HG02798 (cell line): ENCODE results near the gene TMEM117.
"Not testable (repeated sequence)": the region's sequence is repeated elsewhere in the genome, so short reads cannot be mapped to it uniquely, and the experiment has no call there.

Experiments used
- ATAC-seq: cut with Tn5 transposase; IDR thresholded peaks from one replicate; pipeline ENCODE4 v1.9.1; 2021; ENCODE audit warnings: mild to moderate bottlenecking; ENCODE audit not compliant: unreplicated experiment, poor library complexity

TMEM117 gene

DNA sequence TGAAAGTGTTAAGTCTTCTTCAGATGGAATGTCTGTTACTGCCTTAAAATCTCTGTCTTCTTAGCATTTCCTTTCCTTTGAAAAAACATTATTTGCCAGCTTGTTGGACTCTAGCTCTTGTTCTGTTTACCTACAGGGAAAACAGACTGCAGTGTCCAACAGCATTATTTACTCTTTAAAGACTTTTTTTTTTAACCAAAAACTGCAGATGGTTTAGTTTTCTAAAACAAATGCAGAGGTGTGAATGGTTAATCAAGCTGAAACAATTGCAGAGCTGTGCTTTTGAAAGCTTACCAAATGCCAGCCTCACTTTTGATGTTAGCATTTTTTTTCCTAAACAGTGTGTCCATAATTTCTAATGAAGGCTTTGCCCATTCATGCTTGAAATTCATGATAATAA lies 323.3 kb downstream of the TMEM117 start:
- no peak for ATAC-seq

- ATAC-seq = no peak
These were observed 324.0 kb downstream of the TMEM117 start for GRCh38 chr12:44159862-44160261.

GRCh38 chr12:44162961-44163360 lies 327.1 kb downstream of the TMEM117 start:
- no peak for ATAC-seq

GRCh38 chr12:44174053-44174452 lies 338.2 kb downstream of the TMEM117 start:
- ATAC-seq = no peak

DNA sequence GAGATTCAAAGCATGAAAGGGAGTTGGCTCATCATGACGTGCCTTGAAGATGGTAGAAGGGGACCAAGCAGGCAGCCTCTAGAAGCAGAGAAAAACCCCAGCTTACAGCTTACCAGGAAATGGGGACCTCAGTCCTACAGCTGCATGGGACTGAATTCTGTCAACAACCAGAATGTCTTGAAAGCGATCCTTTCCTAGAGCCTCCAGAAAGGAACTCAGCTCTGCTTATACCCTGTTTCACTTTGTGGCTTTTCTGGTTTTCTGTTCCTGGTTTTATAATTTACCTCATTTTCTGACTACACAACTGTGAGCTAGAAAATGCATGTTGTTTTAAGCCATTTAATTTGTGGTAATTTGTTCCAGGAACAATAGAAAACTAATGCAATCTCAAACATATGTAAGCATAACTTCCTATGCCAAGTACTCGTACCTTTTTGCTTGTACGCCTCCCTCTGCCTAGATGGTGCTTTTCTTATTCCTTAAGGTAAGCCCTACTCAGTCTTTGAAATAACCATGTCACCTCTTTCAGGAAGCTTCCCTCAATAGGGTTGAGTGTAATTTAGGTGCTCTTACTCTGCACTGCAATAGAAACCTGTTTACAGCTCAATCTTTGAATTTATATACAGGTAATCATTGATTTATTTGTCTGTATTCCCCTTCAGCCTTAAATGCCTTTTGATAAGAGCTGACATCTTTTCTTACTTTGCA lies 348.8 kb downstream of the TMEM117 start:
- peak; percentile 84 for ATAC-seq

GRCh38 chr12:44193281-44193680 lies 357.4 kb downstream of the TMEM117 start:
- peak; percentile 94 for ATAC-seq

GRCh38 chr12:44195719-44196118 lies 359.8 kb downstream of the TMEM117 start:
- ATAC-seq = not testable (repeated sequence)

- ATAC-seq = no peak
These were observed 370.2 kb downstream of the TMEM117 start for GRCh38 chr12:44206045-44206444.

DNA sequence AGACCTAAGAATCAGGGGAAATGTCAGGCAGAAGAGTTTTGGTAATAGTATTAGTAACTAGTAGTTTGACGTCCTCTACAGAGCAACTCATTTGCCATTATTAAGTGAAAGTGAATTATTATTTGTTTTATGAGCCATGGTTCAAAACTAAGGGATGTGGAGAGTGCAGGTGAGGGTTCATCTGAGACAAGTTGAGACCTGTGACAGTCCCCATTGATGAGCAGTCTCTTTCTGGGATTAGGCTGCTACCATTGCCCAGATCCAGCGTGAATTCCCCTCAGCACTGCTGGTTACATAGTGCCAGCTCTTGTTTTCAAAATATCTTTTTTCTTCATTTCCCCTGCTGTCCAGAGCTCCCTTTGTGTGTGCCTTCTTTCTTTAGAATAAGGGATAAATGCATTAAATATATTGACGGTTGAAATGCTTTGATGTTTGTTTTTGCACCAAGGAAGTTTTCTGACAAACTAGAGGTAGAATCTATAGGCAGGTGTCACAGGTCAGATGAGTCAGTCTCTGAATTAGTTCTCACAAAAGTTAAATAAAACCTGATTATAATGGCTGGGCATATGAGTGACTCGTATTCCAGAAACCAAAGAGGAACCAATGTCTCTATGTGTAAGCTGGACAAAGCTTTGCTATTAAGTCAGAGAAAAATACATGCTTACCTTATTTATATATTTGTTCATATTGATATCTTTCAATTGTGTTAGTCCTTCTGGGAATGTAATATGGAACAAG lies 381.4 kb downstream of the TMEM117 start:
- ATAC-seq = no peak

- ATAC-seq = no peak
These were observed 387.9 kb downstream of the TMEM117 start for GRCh38 chr12:44223736-44224135.

- ATAC-seq = no peak
These were observed 388.7 kb downstream of the TMEM117 start for GRCh38 chr12:44224399-44225148.

GRCh38 chr12:44225149-44225510 lies 389.2 kb downstream of the TMEM117 start:
- ATAC-seq = no peak

DNA sequence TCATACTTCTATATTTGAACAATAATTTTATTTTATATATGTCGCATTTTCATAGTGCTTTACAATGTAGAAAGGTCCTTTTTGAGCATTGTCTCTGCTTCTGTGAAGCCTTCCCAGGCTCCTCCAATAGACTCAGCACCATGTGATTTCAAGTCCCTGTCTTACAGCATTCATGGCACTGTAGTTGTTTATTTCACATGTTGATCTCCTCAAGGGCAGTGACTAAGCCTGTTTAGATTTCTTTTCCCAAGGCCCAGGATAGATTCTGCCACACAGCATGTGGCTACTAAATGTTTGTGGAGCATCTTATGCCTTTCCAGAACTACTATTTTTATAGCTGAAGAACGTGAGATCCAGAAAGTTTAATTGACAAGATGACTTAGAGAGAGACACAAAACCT lies 391.7 kb downstream of the TMEM117 start:
- no peak for ATAC-seq

DNA sequence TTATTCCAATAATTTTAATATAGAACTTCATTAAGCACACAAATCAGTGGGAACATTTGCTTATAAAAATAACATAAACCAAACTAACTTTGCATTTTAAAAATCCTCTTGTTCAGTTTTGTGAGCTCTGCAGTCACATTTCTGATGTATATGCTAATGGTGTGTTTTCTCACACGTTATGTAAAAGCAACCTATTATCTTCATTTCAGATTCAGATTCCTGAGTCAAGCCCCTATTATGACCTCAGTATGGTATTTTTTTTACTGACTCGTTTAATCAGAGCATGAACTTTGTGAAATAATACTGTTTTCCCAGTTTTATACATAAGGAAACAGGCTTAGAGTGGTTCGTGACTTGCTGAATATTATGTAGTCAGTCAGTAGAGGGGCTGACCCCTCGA lies 394.0 kb downstream of the TMEM117 start:
- no peak for ATAC-seq

GRCh38 chr12:44235674-44236073 lies 399.8 kb downstream of the TMEM117 start:
- ATAC-seq = no peak

GRCh38 chr12:44240186-44240585 lies 404.3 kb downstream of the TMEM117 start:
- ATAC-seq = no peak

DNA sequence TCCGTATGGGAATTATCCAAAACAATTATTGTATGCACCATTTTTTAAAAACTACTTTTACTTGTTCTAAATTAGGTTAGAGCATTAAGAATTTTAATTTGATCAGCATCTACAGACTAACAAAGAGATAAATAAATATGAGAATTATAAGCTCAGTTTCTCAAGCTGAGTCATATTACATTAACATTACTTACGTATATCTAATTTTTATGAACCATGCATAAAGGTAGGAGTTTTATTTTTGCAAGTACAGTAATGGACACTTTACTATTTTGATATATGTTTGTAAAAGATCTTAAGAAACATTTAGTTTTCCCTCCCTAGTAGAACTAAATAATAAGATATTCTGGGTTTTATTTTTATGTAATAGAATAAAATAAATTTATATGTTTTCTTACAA lies 410.1 kb downstream of the TMEM117 start:
- no peak for ATAC-seq

DNA sequence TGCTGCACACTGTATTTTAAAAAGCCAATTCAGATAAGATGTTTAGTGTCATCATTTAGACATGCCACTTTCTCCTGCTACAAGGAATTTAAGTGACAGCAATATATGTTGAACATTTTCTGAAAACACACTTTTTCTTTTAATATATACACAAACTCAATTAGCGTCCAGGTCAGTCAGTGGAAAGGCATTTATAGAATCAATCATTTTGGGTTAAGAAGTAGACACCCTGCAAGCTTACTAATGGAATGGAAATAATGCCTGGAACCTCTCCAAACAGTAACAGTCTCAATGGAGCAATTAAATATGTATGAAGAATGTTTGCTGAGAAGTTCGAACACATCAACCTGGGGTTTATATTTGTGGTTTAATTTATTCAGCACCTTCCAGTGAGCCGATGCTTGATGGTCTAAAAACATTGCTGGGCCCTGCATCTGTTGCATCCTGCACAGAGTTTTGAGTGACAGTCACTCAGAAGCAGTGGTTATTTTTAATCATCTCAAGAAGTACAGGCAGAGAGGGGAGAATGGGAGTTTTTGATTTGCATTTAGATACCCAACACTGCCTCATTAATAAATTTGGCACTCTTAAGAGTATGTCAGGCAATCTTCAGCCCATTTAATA lies 410.7 kb downstream of the TMEM117 start:
- no peak for ATAC-seq

DNA sequence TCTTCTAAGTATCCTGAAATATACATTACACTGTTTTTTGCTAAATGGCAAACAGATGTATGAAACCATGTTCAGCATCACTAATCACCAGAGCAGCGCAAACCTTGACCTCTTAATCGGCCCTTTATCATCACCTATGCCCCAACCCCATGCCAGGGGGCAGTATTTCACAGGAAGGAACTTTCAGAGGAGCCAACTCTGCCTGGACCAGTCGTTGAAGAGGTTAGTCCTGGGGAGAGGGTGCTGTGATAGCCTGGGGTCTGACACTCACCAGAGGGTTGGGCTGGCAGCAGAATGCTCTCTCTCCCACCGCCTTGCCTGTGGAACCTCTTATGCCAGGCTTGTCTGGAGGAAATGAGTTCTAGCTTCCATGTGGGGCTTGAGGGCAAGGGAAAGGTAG lies 411.7 kb downstream of the TMEM117 start:
- ATAC-seq = no peak

- no peak for ATAC-seq
These were observed 412.6 kb downstream of the TMEM117 start for GRCh38 chr12:44248436-44248835.

GRCh38 chr12:44250440-44250839 lies 414.6 kb downstream of the TMEM117 start:
- not testable (repeated sequence) for ATAC-seq
